Astrocyte of the cerebellum (primary cell): Measurements from ENCODE around the gene RGS12.

Source experiments
- DNase-seq: peaks from one replicate; pipeline ENCODE4 v3.0.0-alpha.2; 2011; ENCODE audit warnings: low read depth
- H3K4me3 ChIP-seq: 2 replicates; pipeline ENCODE4 v1.5.1; 2011; ENCODE audit warnings: mild to moderate bottlenecking, low read depth, low read length, moderate library complexity
- CTCF ChIP-seq: IDR thresholded peaks from 2 replicates; pipeline ENCODE4 v1.5.1; 2012; ENCODE audit warnings: low read length, low read depth, moderate library complexity, mild to moderate bottlenecking; ENCODE audit errors: missing control alignments
- in situ Hi-C: cut with HindIII; loops from 2 replicates; pipeline ENCODE4 v1.10.0; 2017; ENCODE audit warnings: low sequenced_read_pairs

The RGS12 gene

GRCh38 chr4:3317656-3318211 is 24.9 kb downstream of the RGS12 start:
- TF ChIP-seq CTCF = no peak
- H3K4me3 ChIP-seq = no peak overlapping the region
- in situ Hi-C loops = no loop called here
- no peak for DNase-seq

DNA sequence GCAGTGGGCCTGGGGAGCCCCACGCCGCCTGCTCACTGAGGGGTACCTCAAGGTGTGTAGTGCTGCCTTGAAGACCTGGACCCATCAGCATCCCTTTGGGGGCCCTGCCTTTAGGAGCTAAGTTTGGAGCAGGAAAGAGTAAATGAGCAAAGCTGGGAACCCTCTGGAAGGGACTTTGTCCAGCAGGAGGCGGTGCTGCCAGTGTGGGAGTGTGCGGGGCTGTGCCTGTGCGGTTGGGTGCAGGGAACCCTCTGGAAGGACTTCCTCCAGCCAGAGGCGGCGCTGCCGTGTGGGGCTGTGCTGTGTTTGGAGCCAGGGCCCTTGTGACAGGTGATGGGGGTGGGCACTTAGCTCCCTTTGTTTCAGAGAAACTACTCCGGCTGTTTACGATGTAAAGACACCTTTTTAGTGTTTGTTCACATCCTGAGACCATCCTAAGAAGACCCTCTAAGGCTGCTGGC is 25.8 kb downstream of the RGS12 start:
- TF ChIP-seq CTCF = peak; percentile 11
- in situ Hi-C loops = no loop called here
- DNase-seq = no peak
- H3K4me3 ChIP-seq = no peak overlapping the region

DNA sequence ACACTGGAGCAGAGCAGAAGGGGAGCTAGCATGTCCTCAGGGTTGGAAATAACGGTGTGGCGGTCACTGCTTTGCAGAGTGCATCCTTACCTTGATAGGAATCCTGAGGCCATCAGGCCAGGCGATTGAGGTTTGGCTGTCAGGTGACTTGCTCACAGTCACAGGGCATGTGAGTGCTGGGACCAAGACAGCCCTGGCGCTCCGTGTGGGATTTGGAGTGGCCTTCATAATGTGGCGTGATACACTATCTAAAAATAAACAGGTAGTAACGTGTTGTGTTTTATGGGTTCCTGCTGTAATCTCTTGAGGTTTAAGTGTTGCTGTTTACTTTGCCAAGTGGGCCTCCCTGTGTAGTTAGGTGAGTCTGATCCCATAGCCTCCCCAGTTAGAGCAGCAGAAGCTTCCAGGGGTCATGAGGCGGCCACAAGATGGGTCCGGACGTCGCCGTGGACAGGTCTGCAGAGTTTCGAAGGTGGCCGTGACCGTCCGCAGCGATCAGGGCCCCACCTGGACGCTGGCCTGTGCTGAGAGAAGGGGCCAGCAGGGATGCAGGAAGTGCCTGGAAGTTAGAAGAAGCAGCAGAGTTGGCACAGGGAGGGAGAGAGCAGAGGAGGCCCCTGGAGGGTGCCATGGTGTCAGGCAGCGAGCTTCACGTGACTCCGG is 27.7 kb downstream of the RGS12 start:
- no peak overlapping the region for H3K4me3 ChIP-seq
- no peak for TF ChIP-seq CTCF
- DNase-seq = no peak
- in situ Hi-C loops = no loop called here

DNA sequence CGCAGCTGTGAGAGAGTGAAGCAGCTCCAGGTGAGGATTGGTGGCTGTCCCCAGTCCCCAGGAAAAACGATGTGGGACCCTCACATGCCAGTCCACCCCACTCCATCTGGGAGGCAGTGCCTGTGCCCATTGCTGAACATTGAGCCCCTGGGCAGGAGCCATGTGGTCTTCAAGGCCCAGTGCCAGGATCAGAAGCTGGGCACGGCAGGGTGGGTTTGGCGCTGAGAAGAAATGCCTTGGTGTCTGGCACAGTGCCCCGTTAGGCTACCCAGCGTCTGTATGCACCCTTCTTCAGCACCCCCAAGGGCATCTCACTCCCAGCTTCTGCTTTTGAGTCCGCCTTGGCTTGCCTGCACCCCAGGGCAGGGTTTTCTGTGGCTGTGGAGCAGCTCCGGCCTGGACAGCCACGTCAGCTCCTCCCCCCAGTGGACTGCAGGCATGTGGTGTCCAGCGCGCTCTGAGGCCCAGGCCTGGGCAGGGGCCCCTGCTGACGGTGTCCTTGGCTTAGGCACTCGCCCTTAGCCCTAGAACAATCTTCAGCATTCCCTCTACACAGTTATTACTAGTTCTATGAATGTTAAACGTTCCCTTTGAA is 28.6 kb downstream of the RGS12 start:
- in situ Hi-C loops = no loop called here
- H3K4me3 ChIP-seq = no peak overlapping the region
- no peak for DNase-seq
- no peak for TF ChIP-seq CTCF

DNA sequence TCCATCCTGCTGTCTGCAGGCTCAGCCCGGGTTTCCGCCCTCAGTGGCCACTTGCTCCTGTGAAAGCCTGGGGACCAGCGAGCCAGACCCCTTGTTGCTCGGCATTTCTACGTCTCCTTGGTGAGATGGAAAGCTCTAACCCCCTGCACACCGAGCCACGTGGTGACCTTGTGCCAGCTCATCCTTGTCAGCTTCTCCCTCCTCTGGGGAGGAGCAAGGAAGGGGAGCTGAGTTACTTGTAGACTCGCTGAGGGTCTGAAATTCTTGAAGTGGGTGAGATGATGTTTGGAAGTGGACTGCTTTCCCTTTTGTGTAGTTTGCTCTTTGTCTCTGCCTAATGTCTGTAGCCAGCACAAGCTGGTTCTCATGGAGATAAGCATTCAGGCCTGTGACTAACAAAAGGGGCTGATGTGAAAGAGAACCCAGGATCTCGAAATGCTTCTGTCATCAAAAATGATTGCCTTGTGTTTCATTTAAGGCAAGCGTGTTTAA is 29.3 kb downstream of the RGS12 start:
- in situ Hi-C loops = no loop called here
- no peak overlapping the region for H3K4me3 ChIP-seq
- peak; percentile 20 for DNase-seq
- TF ChIP-seq CTCF = no peak

- in situ Hi-C loops = no loop called here
- H3K4me3 ChIP-seq = no peak overlapping the region
- no peak for DNase-seq
- TF ChIP-seq CTCF = no peak
Measured at GRCh38 chr4:3323071-3323481, 30.3 kb downstream of the RGS12 start.
